ENCODE data around the gene SAMD9.

GRCh38 chr7:93148144-93148543 lies 30.4 kb upstream of the SAMD9 start, which contains the start of gene SAMD9L:
- TF ChIP-seq CTCF (optimal IDR thresholded peaks at IDR 0.05 in 1 of 3, IDR thresholded peaks at IDR 0.05 in 1 of 3, conservative IDR thresholded peaks at IDR 0.05 in 1 of 3; ENCODE audit: extremely low read depth in 1 of 3, insufficient read depth in 2 of 3, low read length in 3 of 3), result no peak
- no peak for TF ChIP-seq EZH2 (IDR thresholded peaks at IDR 0.05; ENCODE audit: low read length)

Measured in keratinocyte (primary cell).